ENCODE measurements around the gene CRTAP.

The CRTAP gene

GRCh38 chr3:33165372-33165771 lies 51.6 kb downstream of the CRTAP start:
- no peak for DNase-seq (ENCODE audit: low read depth)
- H3K4me3 ChIP-seq (ENCODE audit: low read depth, low read length), result no peak overlapping the region
- no peak for TF ChIP-seq CTCF (IDR thresholded peaks at IDR 0.05; ENCODE audit: control insufficient read depth, extremely low read depth, insufficient read depth)

GRCh38 chr3:33166095-33166494 lies 52.3 kb downstream of the CRTAP start:
- no peak overlapping the region for H3K4me3 ChIP-seq (ENCODE audit: low read depth, low read length)
- DNase-seq (ENCODE audit: low read depth), result no peak
- TF ChIP-seq CTCF (IDR thresholded peaks at IDR 0.05; ENCODE audit: control insufficient read depth, extremely low read depth, insufficient read depth), result no peak

- TF ChIP-seq CTCF (IDR thresholded peaks at IDR 0.05; ENCODE audit: control insufficient read depth, extremely low read depth, insufficient read depth), result no peak
- no peak for DNase-seq (ENCODE audit: low read depth)
Observed at GRCh38 chr3:33167284-33167683, 53.5 kb downstream of the CRTAP start.

GRCh38 chr3:33167716-33168336 lies 54.0 kb downstream of the CRTAP start:
- TF ChIP-seq CTCF (IDR thresholded peaks at IDR 0.05; ENCODE audit: control insufficient read depth, extremely low read depth, insufficient read depth), result no peak
- no peak overlapping the region for H3K4me3 ChIP-seq (ENCODE audit: low read depth, low read length)
- no peak for DNase-seq (ENCODE audit: low read depth)

More at GRCh38 chr3:33167284-33167683, 53.5 kb downstream of the CRTAP start:
- no peak overlapping the region for H3K4me3 ChIP-seq (ENCODE audit: low read depth, low read length)

- no peak overlapping the region for H3K4me3 ChIP-seq (ENCODE audit: low read depth, low read length)
- no peak for TF ChIP-seq CTCF (IDR thresholded peaks at IDR 0.05; ENCODE audit: control insufficient read depth, extremely low read depth, insufficient read depth)
- DNase-seq (ENCODE audit: low read depth), result no peak
Observed at GRCh38 chr3:33170531-33170930, 56.7 kb downstream of the CRTAP start.

GRCh38 chr3:33171580-33171979 lies 57.8 kb downstream of the CRTAP start:
- no peak for DNase-seq (ENCODE audit: low read depth)
- no peak overlapping the region for H3K4me3 ChIP-seq (ENCODE audit: low read depth, low read length)
- no peak for TF ChIP-seq CTCF (IDR thresholded peaks at IDR 0.05; ENCODE audit: control insufficient read depth, extremely low read depth, insufficient read depth)

GRCh38 chr3:33173103-33173502 lies 59.3 kb downstream of the CRTAP start:
- TF ChIP-seq CTCF (IDR thresholded peaks at IDR 0.05; ENCODE audit: control insufficient read depth, extremely low read depth, insufficient read depth), result no peak
- DNase-seq (ENCODE audit: low read depth), result no peak
- no peak overlapping the region for H3K4me3 ChIP-seq (ENCODE audit: low read depth, low read length)

Measured in LNCaP clone FGC (cell line).